CD4-positive, alpha-beta T cell treated with Interleukin-17A for 1 hour (primary cell): ENCODE data around the gene ASPDH.
"Not testable (repeated sequence)": the region's sequence is repeated elsewhere in the genome, so short reads cannot be mapped to it uniquely, and the experiment has no call there.

ENCODE experiments used
- DNase-seq: peaks from one replicate; pipeline ENCODE4 v3.0.0-alpha.2; 2020

ASPDH gene

DNA sequence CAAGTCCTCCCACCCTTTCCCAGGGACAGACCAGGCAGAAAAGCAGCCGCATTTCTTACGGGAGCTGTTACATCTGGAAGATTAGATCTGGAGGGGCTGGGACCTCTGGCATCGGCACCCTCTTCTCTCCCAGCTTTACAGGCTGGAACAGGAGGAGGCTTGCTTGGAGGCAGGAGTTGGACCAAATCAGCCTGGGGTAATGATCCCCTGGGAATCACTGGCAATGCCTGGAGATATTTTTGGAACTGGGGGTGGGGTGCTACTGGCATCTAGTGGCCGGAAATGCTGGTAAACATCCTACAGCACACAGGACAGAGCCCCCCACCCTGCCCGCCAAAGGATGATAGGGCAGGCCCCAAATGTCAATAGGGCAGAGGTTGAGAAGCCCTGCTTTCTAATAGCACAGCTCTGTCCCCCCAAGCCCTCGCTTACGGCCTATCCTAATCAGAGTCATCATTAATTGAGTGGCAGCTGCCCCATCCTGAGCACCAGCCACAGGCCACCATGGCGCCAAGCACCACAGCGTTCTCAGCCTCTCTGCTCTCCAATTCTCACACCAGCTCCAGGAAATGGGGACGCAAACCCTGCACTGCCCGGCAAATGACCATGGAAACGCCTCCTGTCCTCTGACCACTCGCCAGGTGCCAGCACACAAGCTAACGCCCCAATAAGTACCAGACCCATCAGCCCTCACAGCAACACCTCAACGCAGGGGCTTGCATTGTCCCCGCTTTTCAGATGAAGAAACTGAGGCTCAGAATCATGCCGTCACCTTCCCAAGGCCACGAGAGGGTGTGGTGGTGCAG lies 33.9 kb upstream of the ASPDH start:
- DNase-seq, result no peak

DNA sequence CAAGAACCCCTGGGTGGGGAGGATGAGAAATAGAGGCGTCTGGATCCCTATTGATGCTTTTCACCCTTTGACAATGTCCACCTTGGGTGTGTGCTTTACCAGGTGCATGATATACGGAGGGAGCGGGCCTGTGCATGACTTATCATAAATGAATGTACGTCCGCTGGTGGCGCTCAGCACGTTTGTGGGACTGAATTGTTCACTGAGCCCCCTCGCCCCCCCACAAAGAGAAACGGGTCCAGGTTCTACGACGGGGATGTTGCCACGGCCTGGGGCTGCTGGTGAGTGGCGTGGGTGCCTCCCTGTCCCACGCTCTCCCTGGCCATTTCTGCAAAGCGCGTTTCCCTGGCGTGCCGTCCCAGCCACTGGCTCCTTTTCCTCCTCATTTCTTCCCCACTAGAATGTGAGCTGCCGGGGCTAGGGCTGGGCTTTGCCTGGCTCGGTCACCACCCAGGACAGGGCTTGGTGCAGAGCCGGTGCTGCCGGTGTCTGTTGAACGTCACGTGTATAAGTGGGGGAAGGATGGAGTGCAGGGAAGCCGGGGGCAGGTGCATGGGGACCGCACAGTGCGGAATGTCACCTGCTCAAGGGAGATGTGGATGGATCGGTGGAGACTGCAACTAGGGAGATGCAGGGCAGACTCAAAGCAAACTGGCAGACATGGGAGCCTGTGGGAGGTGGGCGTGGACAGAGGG lies 33.0 kb upstream of the ASPDH start:
- DNase-seq, result no peak

DNA sequence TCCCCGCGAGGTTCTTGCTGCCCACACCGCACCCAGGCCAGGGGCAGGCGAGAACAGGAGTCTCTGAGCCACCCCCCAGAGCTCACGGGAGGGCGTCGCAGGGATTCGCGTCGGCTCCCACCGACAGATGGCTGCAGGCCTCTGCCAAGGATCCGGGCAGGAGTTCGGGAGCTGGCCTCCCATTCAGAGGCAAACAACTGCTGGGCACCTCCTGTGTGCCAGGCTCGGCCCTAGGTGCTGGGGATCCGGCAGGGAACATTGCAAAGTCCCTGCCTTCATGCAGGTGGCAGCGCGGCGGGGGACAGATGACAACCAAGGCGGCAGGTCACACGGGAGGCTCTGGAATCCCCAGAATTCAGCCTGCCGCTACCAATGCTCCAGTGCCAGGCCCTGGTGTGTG lies 29.2 kb upstream of the ASPDH start:
- DNase-seq, result no peak

GRCh38 chr19:50537769-50538230 lies 24.1 kb upstream of the ASPDH start:
- DNase-seq, result peak; percentile 50

GRCh38 chr19:50537306-50537685 lies 23.6 kb upstream of the ASPDH start:
- no peak for DNase-seq

- no peak for DNase-seq
These were observed 23.1 kb upstream of the ASPDH start for GRCh38 chr19:50536662-50537305.

GRCh38 chr19:50535672-50536187 lies 22.0 kb upstream of the ASPDH start:
- DNase-seq, result no peak

DNA sequence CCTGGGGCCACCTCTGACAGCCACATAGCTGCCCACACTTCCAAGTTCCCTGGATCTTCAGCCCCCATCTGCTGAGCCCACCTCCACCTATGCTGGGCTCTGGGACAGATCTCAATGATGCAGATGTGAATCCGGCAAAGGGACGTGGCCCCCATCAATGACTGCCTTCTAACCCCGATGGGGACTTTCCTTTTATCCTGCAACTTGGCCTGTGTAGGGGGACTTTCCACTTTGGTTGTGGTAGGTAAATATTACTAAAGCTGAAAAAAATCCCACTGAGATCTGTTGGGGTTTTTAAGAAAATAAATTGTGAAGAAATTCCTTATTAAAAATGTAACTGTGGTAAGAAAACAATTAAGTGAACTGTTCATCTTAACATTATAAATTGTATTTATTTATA lies 20.8 kb upstream of the ASPDH start:
- no peak for DNase-seq

- no peak for DNase-seq
These were observed 19.2 kb upstream of the ASPDH start for GRCh38 chr19:50532952-50533351.

- DNase-seq, result no peak
These were observed 17.5 kb upstream of the ASPDH start for GRCh38 chr19:50531171-50531612.

- not testable (repeated sequence) for DNase-seq
These were observed 14.3 kb upstream of the ASPDH start for GRCh38 chr19:50528052-50528451.

GRCh38 chr19:50522881-50523280 lies 9.2 kb upstream of the ASPDH start:
- no peak for DNase-seq

GRCh38 chr19:50520822-50521465 lies 7.2 kb upstream of the ASPDH start:
- no peak for DNase-seq

DNA sequence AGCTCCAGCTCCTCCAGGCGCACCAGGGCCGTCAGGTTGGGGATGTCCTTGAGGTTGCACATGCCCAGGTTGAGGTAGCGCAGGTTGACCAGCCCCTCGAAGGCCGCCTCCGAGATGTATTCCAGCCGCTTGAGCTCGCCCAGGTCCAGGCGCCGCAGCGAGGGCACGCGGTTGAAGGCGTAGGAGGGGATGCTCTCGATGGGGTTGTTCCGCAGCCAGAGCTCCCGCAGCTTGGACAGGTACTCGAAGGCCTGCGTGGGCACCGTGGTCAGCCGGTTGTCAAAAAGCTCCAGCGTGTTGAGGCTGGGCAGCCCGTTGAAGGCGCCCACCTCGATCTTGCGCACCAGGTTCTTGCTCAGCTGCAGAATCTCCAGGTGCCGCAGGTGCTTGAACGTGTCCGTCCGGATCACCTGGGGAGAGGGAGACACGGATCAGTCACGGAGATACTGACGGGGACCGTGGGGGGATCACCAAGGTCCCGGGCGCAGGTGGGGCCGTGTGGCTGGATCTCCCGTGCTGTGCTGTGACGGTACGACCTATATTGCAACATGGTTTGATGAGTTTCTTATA lies 5.4 kb upstream of the ASPDH start:
- DNase-seq, result no peak

DNA sequence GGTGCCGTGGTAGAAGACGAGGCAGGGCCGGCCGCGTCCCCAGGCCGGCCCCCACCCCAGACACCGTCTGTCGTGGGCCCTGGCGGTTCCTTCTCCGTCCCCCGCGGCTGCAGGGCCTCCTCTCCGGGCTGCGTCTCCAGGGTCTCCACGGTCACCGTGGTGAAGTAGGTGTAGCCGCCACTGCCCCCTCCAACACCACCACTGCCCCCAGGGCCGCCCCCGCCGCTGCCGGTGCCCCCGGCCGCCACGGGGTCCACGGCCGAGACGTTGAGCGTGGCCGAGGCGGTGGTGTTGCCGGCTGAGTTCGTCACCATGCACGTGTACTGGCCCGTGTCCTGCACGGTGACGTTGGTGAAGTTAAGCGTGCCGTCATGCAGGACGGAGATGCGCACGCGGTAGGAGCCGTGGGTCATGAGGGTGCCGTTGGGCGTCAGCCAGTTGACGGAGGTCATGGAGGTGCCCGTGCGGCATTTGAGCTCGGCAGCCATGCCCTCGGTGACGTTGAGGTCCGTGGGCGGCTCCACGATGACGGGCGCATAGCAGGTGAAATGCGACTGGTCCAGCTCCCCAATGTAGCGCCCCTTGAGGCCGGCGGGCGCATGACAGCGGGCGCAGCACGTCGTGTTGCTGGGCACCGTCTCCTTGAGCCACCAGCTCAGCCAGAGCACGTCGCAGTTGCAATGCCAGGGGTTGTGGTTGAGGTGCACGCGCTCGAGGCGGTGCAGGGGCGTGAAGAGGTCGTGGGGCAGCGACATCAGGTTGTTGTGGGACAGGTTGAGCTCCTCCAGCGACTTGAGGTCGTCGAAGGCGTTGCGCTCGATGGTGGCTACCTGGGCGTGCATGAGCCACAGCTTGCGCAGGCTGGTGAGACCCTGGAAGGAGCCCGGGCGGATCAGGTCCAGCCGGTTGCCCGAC lies 4.6 kb upstream of the ASPDH start:
- no peak for DNase-seq

- DNase-seq, result no peak
These were observed 4.0 kb upstream of the ASPDH start for GRCh38 chr19:50517704-50518075.

DNA sequence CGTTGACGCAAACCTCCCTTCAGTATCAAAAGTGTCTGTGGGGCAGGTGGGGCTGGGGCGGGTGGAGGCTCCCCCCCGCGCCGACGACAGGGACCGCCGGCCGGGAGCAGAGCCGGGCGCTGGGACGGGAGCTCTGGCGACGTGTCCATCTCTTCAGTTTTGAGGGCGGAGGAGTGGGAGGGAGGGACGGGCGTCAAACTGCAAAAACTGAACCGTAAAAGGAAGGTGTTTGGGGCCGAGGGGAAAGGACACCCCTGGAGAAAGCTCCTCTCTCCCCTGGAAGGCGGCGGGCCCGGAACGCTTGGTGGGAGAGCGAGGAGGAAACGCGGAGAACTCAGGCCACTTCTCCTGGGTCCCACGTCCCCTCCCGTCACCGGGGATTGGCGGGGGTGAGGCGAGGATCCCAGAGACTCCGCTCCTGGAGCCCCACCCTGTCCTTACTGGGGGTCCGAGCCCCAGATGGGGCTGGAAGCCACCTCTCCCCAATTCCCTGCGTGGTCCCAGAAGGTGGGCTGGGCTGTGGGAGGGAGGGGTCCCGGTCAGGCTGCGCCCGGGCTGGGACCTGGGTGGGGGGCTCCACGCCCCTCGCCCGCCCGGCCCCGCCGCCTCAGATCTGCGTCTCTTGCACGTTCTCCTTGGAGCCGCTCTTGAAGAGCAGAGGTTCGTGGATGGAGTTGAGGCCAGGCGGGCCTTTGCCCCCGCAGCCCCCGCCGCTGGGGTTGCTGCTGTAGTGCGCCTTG lies 3.4 kb upstream of the ASPDH start:
- no peak for DNase-seq

DNA sequence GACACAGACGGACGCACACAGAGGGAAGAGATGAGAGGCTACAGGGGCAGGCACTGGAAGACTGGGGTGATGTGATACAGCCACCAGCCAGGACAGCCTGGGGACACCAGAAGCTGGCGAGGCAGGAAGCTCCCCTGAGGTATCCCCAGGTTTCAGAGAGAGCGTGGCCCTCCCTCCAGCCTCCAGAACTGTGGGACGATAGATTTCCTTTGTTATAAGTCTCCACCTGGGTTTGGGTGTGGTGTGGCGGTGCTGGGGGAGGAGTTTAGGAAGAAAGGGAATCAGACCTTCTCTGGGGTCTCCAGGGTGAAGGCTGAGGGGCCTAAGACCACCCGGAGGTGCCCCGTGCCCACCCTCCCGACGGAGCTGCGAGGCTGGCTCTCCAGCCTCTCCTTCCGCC lies 2.7 kb upstream of the ASPDH start:
- no peak for DNase-seq

GRCh38 chr19:50515168-50515561 lies 1.5 kb upstream of the ASPDH start:
- no peak for DNase-seq

GRCh38 chr19:50514346-50515167 lies 844 bp upstream of the ASPDH start:
- no peak for DNase-seq
